Smooth muscle cell of the brain vasculature (primary cell): Measurements from ENCODE around the gene ADAMTS12.
"Not testable (repeated sequence)": the region's sequence is repeated elsewhere in the genome, so short reads cannot be mapped to it uniquely, and the experiment has no call there.

Source experiments
- DNase-seq: peaks from one replicate; pipeline ENCODE4 v3.0.0-alpha.2; 2012; ENCODE audit warnings: low read depth, low spot score

The ADAMTS12 gene, protein sequence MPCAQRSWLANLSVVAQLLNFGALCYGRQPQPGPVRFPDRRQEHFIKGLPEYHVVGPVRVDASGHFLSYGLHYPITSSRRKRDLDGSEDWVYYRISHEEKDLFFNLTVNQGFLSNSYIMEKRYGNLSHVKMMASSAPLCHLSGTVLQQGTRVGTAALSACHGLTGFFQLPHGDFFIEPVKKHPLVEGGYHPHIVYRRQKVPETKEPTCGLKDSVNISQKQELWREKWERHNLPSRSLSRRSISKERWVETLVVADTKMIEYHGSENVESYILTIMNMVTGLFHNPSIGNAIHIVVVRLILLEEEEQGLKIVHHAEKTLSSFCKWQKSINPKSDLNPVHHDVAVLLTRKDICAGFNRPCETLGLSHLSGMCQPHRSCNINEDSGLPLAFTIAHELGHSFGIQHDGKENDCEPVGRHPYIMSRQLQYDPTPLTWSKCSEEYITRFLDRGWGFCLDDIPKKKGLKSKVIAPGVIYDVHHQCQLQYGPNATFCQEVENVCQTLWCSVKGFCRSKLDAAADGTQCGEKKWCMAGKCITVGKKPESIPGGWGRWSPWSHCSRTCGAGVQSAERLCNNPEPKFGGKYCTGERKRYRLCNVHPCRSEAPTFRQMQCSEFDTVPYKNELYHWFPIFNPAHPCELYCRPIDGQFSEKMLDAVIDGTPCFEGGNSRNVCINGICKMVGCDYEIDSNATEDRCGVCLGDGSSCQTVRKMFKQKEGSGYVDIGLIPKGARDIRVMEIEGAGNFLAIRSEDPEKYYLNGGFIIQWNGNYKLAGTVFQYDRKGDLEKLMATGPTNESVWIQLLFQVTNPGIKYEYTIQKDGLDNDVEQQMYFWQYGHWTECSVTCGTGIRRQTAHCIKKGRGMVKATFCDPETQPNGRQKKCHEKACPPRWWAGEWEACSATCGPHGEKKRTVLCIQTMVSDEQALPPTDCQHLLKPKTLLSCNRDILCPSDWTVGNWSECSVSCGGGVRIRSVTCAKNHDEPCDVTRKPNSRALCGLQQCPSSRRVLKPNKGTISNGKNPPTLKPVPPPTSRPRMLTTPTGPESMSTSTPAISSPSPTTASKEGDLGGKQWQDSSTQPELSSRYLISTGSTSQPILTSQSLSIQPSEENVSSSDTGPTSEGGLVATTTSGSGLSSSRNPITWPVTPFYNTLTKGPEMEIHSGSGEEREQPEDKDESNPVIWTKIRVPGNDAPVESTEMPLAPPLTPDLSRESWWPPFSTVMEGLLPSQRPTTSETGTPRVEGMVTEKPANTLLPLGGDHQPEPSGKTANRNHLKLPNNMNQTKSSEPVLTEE (N-terminal part only)

DNA sequence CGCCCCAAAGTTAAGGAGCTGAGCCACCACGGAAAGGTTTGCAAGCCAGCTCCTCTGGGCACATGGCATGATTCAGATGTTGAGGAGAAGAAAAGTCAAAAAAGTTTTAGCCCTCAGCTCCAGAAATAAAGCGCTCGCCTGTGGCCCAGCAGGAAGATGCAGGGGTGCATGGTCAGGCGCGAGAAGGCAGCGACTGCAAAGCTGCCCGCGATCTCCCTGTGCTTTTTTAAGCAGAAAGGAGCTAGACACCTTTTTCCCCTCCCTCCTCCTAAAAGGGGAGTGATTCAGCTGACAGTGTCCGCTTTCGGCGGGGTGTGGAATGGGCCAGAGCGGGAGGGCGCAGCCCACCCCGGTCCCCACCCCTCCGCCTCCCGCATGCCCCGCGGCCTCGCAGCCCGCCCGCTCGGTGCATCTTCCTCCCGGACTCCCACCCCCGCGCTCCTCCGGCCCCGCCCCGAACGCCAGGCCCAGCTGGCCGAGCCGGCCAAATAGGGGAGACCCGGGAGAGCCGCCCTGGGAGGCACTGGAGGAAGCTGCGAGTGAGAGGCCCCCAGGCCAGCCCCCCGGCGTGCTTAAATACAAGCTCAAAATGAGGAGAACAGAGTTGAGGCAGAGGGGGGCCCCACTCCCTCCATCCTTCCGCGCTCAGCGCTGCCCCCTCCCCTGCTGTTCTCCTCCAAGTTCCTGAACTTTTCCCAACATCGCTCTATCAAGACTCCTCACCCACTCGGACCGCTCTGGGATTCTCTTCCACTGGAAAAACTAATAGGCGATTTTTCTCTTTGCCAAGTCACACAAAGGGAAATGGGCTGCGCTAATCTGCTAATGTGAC, at the start of gene ADAMTS12:
Gene ADAMTS12 (minus strand): TSS at position 203 of the 832 bp plus-strand sequence. CDS start 134 bp downstream, at position 69.
- no peak for DNase-seq

DNA sequence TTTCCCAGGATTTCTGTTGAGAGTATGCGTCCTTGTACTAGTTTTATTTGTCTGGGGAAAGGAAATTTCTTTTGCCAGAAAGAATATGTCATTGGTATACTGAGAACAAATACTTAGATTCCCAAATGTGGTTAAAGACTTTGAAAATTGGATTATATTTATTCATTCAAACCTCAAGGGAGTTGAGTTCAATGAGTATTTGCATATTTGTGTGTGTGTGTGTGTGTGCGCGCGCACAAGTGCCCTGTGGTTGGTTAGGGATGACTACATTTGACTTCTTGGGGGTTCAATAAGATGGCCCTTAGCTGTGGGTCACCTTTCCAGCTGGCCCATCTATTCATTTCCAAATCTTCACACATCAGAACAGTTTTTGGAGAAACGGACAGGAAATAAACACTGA, 49.3 kb upstream of the ADAMTS12 start:
- DNase-seq: no peak

DNA sequence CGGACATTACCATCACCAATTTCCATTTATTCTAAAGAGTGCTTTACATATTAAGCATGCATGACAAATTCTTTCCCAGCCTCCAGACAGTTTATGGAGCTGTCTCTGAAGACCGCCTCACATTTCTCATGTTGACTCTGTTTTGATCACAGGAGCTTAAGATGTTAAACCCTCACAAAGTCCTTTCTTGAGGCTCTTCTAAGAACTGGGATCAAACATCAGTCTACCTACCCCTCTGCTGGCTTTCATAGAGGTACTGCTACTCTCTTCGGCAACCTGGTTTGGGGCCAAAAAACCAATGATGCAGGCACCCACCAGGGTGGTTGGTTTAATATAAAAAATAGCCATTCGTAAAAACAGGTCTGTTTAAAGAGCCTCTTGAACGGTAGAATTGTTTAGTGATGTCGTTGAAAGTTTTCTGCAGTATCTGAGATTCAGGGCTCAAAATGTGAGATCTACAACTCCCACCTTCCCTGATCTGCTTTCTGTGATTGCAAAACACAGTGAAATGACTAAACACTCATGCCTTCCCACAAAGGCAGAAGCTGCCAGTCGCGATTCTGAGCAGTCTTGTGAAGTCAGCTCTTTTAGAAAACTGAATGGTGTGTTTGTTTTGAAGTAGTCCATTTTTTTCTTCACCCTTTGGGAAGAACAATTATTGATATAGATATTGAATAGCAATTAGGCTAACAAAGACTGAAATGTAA, 47.9 kb upstream of the ADAMTS12 start:
- no peak for DNase-seq

DNA sequence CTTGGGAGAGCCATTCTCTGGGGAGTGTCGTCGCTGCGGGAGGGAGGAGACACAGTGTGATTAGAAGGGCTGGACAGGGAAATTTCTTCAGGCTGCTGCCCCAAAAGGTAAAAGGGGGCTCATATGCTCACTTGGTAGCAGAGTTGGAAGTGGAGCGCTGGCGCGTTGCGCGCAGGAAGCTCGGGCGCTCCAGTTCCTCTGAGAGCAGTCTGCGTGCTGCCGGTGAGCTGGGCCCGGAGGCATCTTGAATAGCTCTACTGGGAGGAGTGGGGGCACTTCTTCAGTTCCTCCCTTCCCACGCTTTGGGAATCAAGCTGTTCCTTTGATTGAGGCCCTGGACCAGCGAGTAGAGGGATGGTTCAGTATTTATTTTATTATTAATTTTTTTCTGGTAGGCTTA, 47.1 kb upstream of the ADAMTS12 start:
- DNase-seq: no peak

GRCh38 chr5:33938507-33938796, 46.7 kb upstream of the ADAMTS12 start:
- no peak for DNase-seq

DNA sequence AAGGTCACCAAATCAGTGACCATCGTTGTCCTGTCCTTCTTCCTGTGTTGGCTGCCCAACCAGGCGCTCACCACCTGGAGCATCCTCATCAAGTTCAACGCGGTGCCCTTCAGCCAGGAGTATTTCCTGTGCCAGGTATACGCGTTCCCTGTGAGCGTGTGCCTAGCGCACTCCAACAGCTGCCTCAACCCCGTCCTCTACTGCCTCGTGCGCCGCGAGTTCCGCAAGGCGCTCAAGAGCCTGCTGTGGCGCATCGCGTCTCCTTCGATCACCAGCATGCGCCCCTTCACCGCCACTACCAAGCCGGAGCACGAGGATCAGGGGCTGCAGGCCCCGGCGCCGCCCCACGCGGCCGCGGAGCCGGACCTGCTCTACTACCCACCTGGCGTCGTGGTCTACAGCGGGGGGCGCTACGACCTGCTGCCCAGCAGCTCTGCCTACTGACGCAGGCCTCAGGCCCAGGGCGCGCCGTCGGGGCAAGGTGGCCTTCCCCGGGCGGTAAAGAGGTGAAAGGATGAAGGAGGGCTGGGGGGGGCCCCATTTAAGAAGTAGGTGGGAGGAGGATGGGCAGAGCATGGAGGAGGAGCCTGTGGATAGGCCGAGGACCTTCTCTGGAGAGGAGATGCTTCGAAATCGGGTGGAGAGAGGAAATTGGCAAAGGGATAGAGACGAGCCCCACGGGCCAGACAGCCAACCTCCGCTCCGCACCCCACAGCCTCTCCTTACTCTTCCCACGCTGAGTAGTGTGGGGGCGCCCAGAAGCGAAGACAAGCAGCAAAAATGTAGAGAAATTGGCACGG, 46.1 kb upstream of the ADAMTS12 start:
- DNase-seq: no peak

- no peak for DNase-seq
These were observed 45.4 kb upstream of the ADAMTS12 start for GRCh38 chr5:33937017-33937706.

- no peak for DNase-seq
These were observed 44.7 kb upstream of the ADAMTS12 start, which contains the start of gene RXFP3 for GRCh38 chr5:33936381-33937016. Gene RXFP3 (plus strand): TSS chr5:33936386. CDS start chr5:33936741, 355 bp downstream.

GRCh38 chr5:33936004-33936380, 44.2 kb upstream of the ADAMTS12 start:
- DNase-seq: peak; percentile 23

- no peak for DNase-seq
These were observed 42.4 kb upstream of the ADAMTS12 start for GRCh38 chr5:33934176-33934575.

DNA sequence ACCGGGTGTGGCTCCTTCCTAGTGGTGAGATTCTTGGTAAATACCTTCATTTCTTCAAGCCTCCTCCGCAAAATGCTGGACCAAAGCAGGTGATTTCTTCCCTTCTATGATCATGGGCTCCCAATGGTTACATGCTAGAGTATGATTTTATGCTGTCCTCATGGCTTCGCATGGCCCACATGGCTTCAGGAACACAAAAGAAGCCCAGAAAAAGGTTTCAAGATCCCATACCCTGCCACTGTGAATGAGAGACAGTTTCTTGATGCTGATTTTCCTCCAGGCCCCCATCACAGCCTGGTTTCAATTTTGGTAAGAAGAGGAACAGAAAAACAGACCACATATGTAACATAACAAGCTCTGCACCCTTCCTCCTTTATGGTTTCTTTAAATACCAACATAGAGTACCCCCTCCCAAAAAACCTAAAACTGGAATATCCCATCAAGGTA, 42.0 kb upstream of the ADAMTS12 start:
- DNase-seq: no peak

DNA sequence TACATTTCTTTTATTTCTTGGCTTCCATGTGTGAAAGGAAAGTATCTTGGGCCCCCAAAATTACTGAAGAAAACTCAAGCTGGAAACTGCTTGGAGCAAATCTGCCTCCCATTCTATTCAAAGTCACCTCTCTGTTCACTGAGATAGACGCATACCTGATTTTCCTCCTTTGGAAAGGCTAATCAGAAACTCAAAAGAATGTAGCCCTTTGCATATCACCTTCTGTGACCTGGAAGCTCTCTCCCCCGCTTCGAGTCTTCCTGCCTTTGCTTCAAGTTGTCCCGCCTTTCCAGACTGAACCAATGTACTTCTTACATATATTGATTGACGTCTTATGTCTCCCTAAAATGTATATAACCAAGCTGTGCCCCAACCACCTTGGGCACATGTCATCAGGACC, 39.3 kb upstream of the ADAMTS12 start:
- DNase-seq: no peak

DNA sequence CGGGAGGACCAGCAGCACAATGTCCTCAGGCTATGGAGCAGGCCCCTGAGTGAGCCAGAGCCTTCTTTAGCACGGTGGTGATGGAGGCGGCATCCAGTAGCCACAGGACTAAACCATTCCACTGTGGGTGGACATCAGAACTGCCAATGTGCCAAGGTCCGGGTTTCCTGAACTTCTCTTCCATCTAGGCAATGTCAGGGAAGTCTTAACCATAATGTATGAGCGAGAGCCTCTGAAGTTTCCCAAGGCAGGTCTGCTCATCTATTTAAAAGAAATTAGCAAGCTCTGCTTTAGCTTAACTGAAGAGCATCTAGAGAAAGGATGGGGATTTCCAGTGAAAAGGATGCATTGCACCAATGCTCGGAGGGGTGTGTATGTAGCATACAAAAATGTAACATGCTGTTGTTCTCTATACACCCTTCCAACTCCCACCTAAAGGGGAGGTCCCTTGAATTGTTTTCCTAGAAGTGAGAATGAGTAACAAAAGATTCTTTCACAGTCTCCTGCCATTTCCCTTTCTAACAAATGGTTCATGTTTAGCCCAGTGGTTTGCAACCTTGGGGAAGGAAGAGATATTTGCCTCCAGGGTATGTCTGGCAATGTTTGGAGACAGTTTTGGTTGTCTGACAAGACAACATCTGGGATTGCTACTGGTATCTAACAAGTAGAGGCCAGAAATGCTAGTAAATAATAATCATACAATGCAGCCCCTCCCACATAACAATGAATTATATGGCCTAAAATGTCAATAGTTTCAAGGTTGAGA, 38.3 kb upstream of the ADAMTS12 start:
- no peak for DNase-seq

DNA sequence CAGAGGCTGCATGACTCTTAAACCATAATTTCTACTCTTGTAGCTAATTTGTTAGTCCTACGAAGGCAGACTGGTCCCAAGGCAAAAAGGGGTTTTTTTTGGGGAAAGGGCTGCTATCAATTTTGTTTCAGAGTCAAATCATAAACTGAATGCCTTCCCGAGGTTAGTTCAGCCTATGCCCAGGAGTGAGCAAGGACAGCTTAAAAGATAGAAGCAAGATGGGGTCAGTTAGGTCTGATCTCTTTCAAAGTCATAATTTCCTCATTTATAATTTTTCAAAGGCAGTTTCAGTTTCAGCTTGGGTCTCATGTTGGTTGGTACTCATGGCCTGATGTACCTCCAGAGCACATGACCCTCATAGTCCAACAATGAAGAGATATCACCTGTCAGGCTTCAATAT, 36.5 kb upstream of the ADAMTS12 start:
- no peak for DNase-seq

- no peak for DNase-seq
These were observed 35.9 kb upstream of the ADAMTS12 start for GRCh38 chr5:33927685-33928084.

DNA sequence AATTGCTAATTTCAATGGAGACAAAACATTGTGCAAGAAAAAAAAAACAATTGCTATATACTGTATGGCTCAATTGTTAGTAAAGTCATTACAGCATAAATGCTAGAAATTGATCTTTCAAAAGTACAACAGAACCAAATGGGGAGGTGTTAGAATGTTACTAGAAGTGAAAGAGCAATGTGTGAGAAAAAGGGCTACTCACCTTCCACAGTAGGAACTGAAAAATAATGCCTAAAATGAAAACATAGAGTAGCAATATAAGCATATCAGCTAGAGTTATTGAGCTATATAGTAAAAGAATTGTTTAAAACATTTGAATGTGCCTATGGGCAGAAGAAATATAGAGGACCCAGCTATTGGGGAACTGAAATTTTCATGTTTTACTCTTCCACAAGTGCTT, 33.5 kb upstream of the ADAMTS12 start:
- no peak for DNase-seq

- DNase-seq: no peak
These were observed 29.2 kb upstream of the ADAMTS12 start for GRCh38 chr5:33921002-33921401.

- DNase-seq: not testable (repeated sequence)
These were observed 23.1 kb upstream of the ADAMTS12 start for GRCh38 chr5:33914844-33915243.
